ENCODE measurements around the gene NANOG.

- TF ChIP-seq POLR2A (IDR thresholded peaks at IDR 0.05; ENCODE audit: low read depth, low read length) (no peak), POLR2AphosphoS5 (IDR thresholded peaks at IDR 0.05; ENCODE audit: low read depth, low read length) (no peak), TAF1 (IDR thresholded peaks at IDR 0.05; ENCODE audit: borderline replicate concordance, low read depth, low read length) (no peak)
Measured at GRCh38 chr12:7832059-7832696, 43.0 kb downstream of the NANOG start.
